ENCODE data around the gene ITPRIP. TPM values are rescaled to one million over a fixed set of nuclear protein-coding genes. Genes with fewer than 3 reads are reported as not detected.
A peak's percentile ranks its signal among the peaks of the same experiment; 100 is the strongest.

The ITPRIP gene
- total and polyA plus RNA-seq, 4 donors, result 3.5 to 7.9 (median 6.0) TPM

GRCh38 chr10:104262055-104262454, 76.2 kb downstream of the ITPRIP start:
- Histone ChIP-seq H3K27ac (ENCODE audit: low read depth in 1 of 2, low read length in 2 of 2) (peak overlapping the region in 1 of 2 donors; percentile 28), H3K9me3 (ENCODE audit: control insufficient read depth in 4 of 4, low read length in 3 of 4) (no peaks in the 10 kb centered on the region), H3K27me3 (ENCODE audit: control insufficient read depth in 4 of 4, insufficient read depth in 4 of 4, low read length in 3 of 4) (no peaks in the 10 kb centered on the region), H3K4me1 (ENCODE audit: control insufficient read depth in 4 of 4, insufficient read depth in 4 of 4, low read length in 3 of 4) (peaks cover 3 to 92% (median 74%) of the 10 kb centered on the region in 4 donors), H3K9ac (ENCODE audit: low read depth in 1 of 2, low read length in 2 of 2) (no peak overlapping the region), H3K4me3 (ENCODE audit: low read depth in 1 of 3, low read length in 3 of 3) (no peak overlapping the region), H3K36me3 (ENCODE audit: control insufficient read depth in 4 of 4, insufficient read depth in 3 of 4, low read depth in 1 of 4, low read length in 3 of 4) (peaks cover 11 to 60% (median 46%) of the 10 kb centered on the region in 4 donors)
- 83% methylated on average over 5 of the region's 5 CpGs for WGBS
- no peak for DNase-seq (ENCODE audit: low spot score)
- TF ChIP-seq RXRA (IDR thresholded peaks at IDR 0.05) (no peak), MAX (IDR thresholded peaks at IDR 0.05) (no peak), ATF3 (IDR thresholded peaks at IDR 0.05) (no peak), FOXA1 (IDR thresholded peaks at IDR 0.05) (no peak), SP1 (IDR thresholded peaks at IDR 0.05) (no peak), TAF1 (conservative IDR thresholded peaks at IDR 0.05) (no peak), HNF4A (conservative IDR thresholded peaks at IDR 0.05) (no peak), CTCF (IDR thresholded peaks at IDR 0.05; ENCODE audit: low read depth, low read length, missing input control) (no peak), YY1 (IDR thresholded peaks at IDR 0.05) (no peak), JUND (IDR thresholded peaks at IDR 0.05) (no peak), ZBTB33 (IDR thresholded peaks at IDR 0.05) (no peak), EGR1 (IDR thresholded peaks at IDR 0.05; ENCODE audit: low read depth in 2 of 2) (no peak), RAD21 (IDR thresholded peaks at IDR 0.05) (no peak), FOXA2 (IDR thresholded peaks at IDR 0.05) (no peak)

GRCh38 chr10:104260775-104261115, 77.5 kb downstream of the ITPRIP start:
- 63% methylated on average over 3 of the region's 3 CpGs for WGBS
- peak overlapping the region; percentile 99 to 100 for H3K27ac ChIP-seq (ENCODE audit: low read depth in 1 of 2, low read length in 2 of 2)

More at GRCh38 chr10:104260775-104261115, 77.5 kb downstream of the ITPRIP start:
- Histone ChIP-seq H3K4me1 (ENCODE audit: control insufficient read depth in 4 of 4, insufficient read depth in 4 of 4, low read length in 3 of 4) (peaks cover 3 to 90% (median 77%) of the 10 kb centered on the region in 4 donors), H3K27me3 (ENCODE audit: control insufficient read depth in 4 of 4, insufficient read depth in 4 of 4, low read length in 3 of 4) (no peaks in the 10 kb centered on the region), H3K36me3 (ENCODE audit: control insufficient read depth in 4 of 4, insufficient read depth in 3 of 4, low read depth in 1 of 4, low read length in 3 of 4) (peaks cover 9 to 48% (median 36%) of the 10 kb centered on the region in 4 donors), H3K4me3 (ENCODE audit: low read depth in 1 of 3, low read length in 3 of 3) (no peak overlapping the region), H3K9me3 (ENCODE audit: control insufficient read depth in 4 of 4, low read length in 3 of 4) (no peaks in the 10 kb centered on the region), H3K9ac (ENCODE audit: low read depth in 1 of 2, low read length in 2 of 2) (no peak overlapping the region)
- TF ChIP-seq FOXA2 (IDR thresholded peaks at IDR 0.05) (no peak), REST (IDR thresholded peaks at IDR 0.05) (no peak), GABPA (IDR thresholded peaks at IDR 0.05 in 1 of 2, conservative IDR thresholded peaks at IDR 0.05 in 1 of 2) (no peak), TAF1 (conservative IDR thresholded peaks at IDR 0.05) (no peak), YY1 (IDR thresholded peaks at IDR 0.05) (no peak), JUND (IDR thresholded peaks at IDR 0.05) (peak; percentile 52 to 65), HNF4A (conservative IDR thresholded peaks at IDR 0.05) (no peak), HNF4G (IDR thresholded peaks at IDR 0.05) (no peak)
- DNase-seq (ENCODE audit: low spot score), result no peak
